IMR-90 (cell line): Measurements from ENCODE around the gene ASB4. TPM values are rescaled to one million over a fixed set of nuclear protein-coding genes. Genes with fewer than 3 reads are reported as not detected.

Experiments
- ATAC-seq: fragments of 200-7000 bp; cut with Tn5 transposase; 2 replicates; pipeline ENCODE4 v1.9.1; 2020; ENCODE audit warnings: low read depth, mild to moderate bottlenecking, moderate library complexity
- BruUV-seq: library from RNA; stranded (reverse); fragments of 400-500 nt; replicated peaks from 2 replicates; lab custom pipeline; 2021; lab: Mats Ljungman, UMichigan
- CTCF ChIA-PET: fragments of 300-600 bp; formaldehyde crosslinking; extraction: SDS; loops from one replicate; lab custom pipeline; 2021; ENCODE audit warnings: antibody characterized with exemption; lab: Yijun Ruan, JAX
- POLR2A ChIA-PET: fragments of 300-600 bp; sonication (Branson Sonifier 250); formaldehyde crosslinking; loops from one replicate; lab custom pipeline; 2022; ENCODE audit warnings: antibody characterized with exemption; ENCODE audit not compliant: unreplicated experiment; lab: Charles Lee
- DNase-seq: peaks from one replicate; pipeline ENCODE4 v3.0.0; 2013
- H2AFZ ChIP-seq: replicated peaks from 2 replicates; pipeline ENCODE3; 2013; ENCODE audit warnings: low read length, mild to moderate bottlenecking; ENCODE audit not compliant: poor library complexity
- H2AK5ac ChIP-seq: 2 replicates; pipeline ENCODE4 v1.6.1; 2013; ENCODE audit warnings: low read depth, low read length, inconsistent platforms
- H2AK9ac ChIP-seq: replicated peaks from 2 replicates; pipeline ENCODE3; 2013; ENCODE audit warnings: mild to moderate bottlenecking, low read depth, low read length, moderate library complexity; ENCODE audit not compliant: poor library complexity
- H2BK120ac ChIP-seq: 2 replicates; pipeline ENCODE4 v1.6.1; 2013; ENCODE audit warnings: low read depth, low read length, inconsistent platforms
- H2BK15ac ChIP-seq: 3 replicates; pipeline ENCODE4 v1.6.1; 2013; ENCODE audit warnings: low read depth, low read length, inconsistent platforms
- H2BK20ac ChIP-seq: 2 replicates; pipeline ENCODE4 v1.6.1; 2013; ENCODE audit warnings: low read depth, mild to moderate bottlenecking, inconsistent platforms, low read length, moderate library complexity
- H2BK5ac ChIP-seq: 2 replicates; pipeline ENCODE4 v1.6.1; 2013; ENCODE audit warnings: mild to moderate bottlenecking, low read depth, low read length, inconsistent platforms; ENCODE audit not compliant: poor library complexity, severe bottlenecking
- H3K14ac ChIP-seq: replicated peaks from 2 replicates; pipeline ENCODE4 v1.6.1; 2013; ENCODE audit warnings: low read depth, low read length, inconsistent platforms
- H3K18ac ChIP-seq: 2 replicates; pipeline ENCODE4 v1.6.1; 2013; ENCODE audit warnings: low read depth, low read length, control low read depth
- H3K23ac ChIP-seq: 2 replicates; pipeline ENCODE4 v1.6.1; 2013; ENCODE audit warnings: low read depth, low read length, inconsistent platforms
- H3K27ac ChIP-seq: 2 replicates; pipeline ENCODE4 v1.5.1; 2013; ENCODE audit warnings: mild to moderate bottlenecking, control low read depth, low read length; ENCODE audit not compliant: insufficient read depth
- H3K27me3 ChIP-seq: 2 replicates; pipeline ENCODE4 v1.6.1; 2013; ENCODE audit warnings: low read length; ENCODE audit not compliant: control insufficient read depth, insufficient read depth
- H3K36me3 ChIP-seq: 2 replicates; pipeline ENCODE4 v1.6.1; 2013; ENCODE audit warnings: low read length, mixed read lengths; ENCODE audit not compliant: control insufficient read depth, insufficient read depth
- H3K4ac ChIP-seq: 2 replicates; pipeline ENCODE4 v1.6.1; 2013; ENCODE audit warnings: low read depth, low read length, inconsistent platforms
- H3K4me1 ChIP-seq: 2 replicates; pipeline ENCODE4 v1.6.1; 2013; ENCODE audit warnings: low read length, mixed read lengths; ENCODE audit not compliant: control insufficient read depth, insufficient read depth
- H3K4me2 ChIP-seq: 2 replicates; pipeline ENCODE4 v1.6.1; 2013; ENCODE audit warnings: low read depth, mild to moderate bottlenecking, control low read depth, low read length, moderate library complexity
- H3K4me3 ChIP-seq: 2 replicates; pipeline ENCODE4 v1.5.1; 2013; ENCODE audit warnings: low read depth, mild to moderate bottlenecking, control low read depth, low read length, moderate library complexity; ENCODE audit not compliant: insufficient read depth
- H3K56ac ChIP-seq: 2 replicates; pipeline ENCODE4 v1.6.1; 2013; ENCODE audit warnings: low read length, inconsistent platforms; ENCODE audit not compliant: insufficient read depth; ENCODE audit errors: extremely low read depth
- H3K79me1 ChIP-seq, 2 experiments: 2 replicates each; pipeline ENCODE4 v1.6.1; 2013; ENCODE audit warnings: low read length in 2 of 2, inconsistent platforms in 1 of 2, low read depth in 1 of 2
- H3K9ac ChIP-seq: 2 replicates; pipeline ENCODE4 v1.6.1; 2013; ENCODE audit warnings: low read depth, low read length, control low read depth
- H3K9me1 ChIP-seq: 2 replicates; pipeline ENCODE4 v1.6.1; 2013; ENCODE audit warnings: low read length, inconsistent platforms; ENCODE audit not compliant: insufficient read depth
- H3K9me3 ChIP-seq: 2 replicates; pipeline ENCODE4 v1.6.1; 2013; ENCODE audit warnings: low read length; ENCODE audit not compliant: control insufficient read depth, insufficient read depth
- H4K20me1 ChIP-seq: 2 replicates; pipeline ENCODE4 v1.6.1; 2013; ENCODE audit warnings: low read length, inconsistent platforms; ENCODE audit not compliant: insufficient read depth
- H4K5ac ChIP-seq: 2 replicates; pipeline ENCODE4 v1.6.1; 2013; ENCODE audit warnings: mild to moderate bottlenecking, low read depth, low read length, control low read depth
- H4K8ac ChIP-seq, 2 experiments: 2 replicates each; pipeline ENCODE4 v1.6.1; 2013; ENCODE audit warnings: low read depth in 2 of 2, low read length in 2 of 2, control low read depth in 1 of 2, inconsistent platforms in 1 of 2
- H4K91ac ChIP-seq: 2 replicates; pipeline ENCODE4 v1.6.1; 2013; ENCODE audit warnings: low read depth, low read length, inconsistent platforms; ENCODE audit not compliant: insufficient read depth
- BHLHE40 ChIP-seq: fragments of 150-350 bp; IDR thresholded peaks from 2 replicates; pipeline ENCODE4 v1.6.1; 2016; ENCODE audit warnings: mild to moderate bottlenecking, low read depth, low read length
- CEBPB ChIP-seq: IDR thresholded peaks from 2 replicates; pipeline ENCODE4 v1.6.1; 2012; ENCODE audit warnings: low read depth, low read length, improper control_type of control experiment
- CHD1 ChIP-seq: IDR thresholded peaks from 2 replicates; pipeline ENCODE4 v1.6.1; 2012; ENCODE audit warnings: low read depth, low read length, improper control_type of control experiment
- FOS ChIP-seq: fragments of 150-350 bp; IDR thresholded peaks from 2 replicates; pipeline ENCODE4 v1.6.1; 2016; ENCODE audit warnings: low read depth, low read length
- MAFK ChIP-seq: IDR thresholded peaks from 2 replicates; pipeline ENCODE4 v1.6.1; 2012; ENCODE audit warnings: low read depth, low read length, improper control_type of control experiment
- MAZ ChIP-seq: IDR thresholded peaks from 2 replicates; pipeline ENCODE4 v1.6.1; 2012; ENCODE audit warnings: low read depth, mild to moderate bottlenecking, low read length, improper control_type of control experiment, moderate library complexity, borderline replicate concordance
- MXI1 ChIP-seq: IDR thresholded peaks from 2 replicates; pipeline ENCODE4 v1.6.1; 2012; ENCODE audit warnings: low read depth, mild to moderate bottlenecking, low read length, moderate library complexity, borderline replicate concordance
- NFE2L2 ChIP-seq: fragments of 150-350 bp; IDR thresholded peaks from 2 replicates; pipeline ENCODE4 v1.6.1; 2016; ENCODE audit warnings: low read depth, mild to moderate bottlenecking, low read length
- POLR2A ChIP-seq: IDR thresholded peaks from 2 replicates; pipeline ENCODE4 v1.6.1; 2012; ENCODE audit warnings: mild to moderate bottlenecking, low read depth, low read length
- RAD21 ChIP-seq: IDR thresholded peaks from 2 replicates; pipeline ENCODE4 v1.6.1; 2012; ENCODE audit warnings: low read length, improper control_type of control experiment
- RCOR1 ChIP-seq: IDR thresholded peaks from 2 replicates; pipeline ENCODE4 v1.6.1; 2012; ENCODE audit warnings: mild to moderate bottlenecking, low read length, improper control_type of control experiment; ENCODE audit not compliant: insufficient replicate concordance
- RFX5 ChIP-seq: IDR thresholded peaks from 2 replicates; pipeline ENCODE4 v1.8.0; 2012; ENCODE audit warnings: low read depth, mild to moderate bottlenecking, low read length, moderate library complexity
- SMC3 ChIP-seq: fragments of 150-350 bp; IDR thresholded peaks from 2 replicates; pipeline ENCODE4 v1.6.1; 2016; ENCODE audit warnings: low read depth, mild to moderate bottlenecking, antibody characterized with exemption, low read length, moderate library complexity
- WGBS, 2 experiments: methylation state at CpG; one replicate each; pipeline versions ENCODE4 v1.1.5 to v1.1.7; 2013; ENCODE audit warnings: missing lambda C conversion rate in 2 of 2; ENCODE audit not compliant: insufficient read length in 1 of 2; ENCODE audit errors: extremely low coverage in 2 of 2; 5-methylcytosine and 5-hydroxymethylcytosine counted together
- dilution Hi-C: fragments of 300-500 bp; cut with HindIII; formaldehyde crosslinking; loops from one replicate; pipeline ENCODE4 v1.14.3; 2018; ENCODE audit warnings: low sequenced_read_pairs; ENCODE audit not compliant: unreplicated experiment
- in situ Hi-C: fragments of 300-500 bp; cut with MboI; formaldehyde crosslinking; loops from 3 replicates; pipeline ENCODE4 v1.14.3; 2019; ENCODE audit warnings: low sequenced_read_pairs, inconsistent platforms, mixed read lengths
- intact Hi-C: fragments of 100-400 bp; cut with micrococcal nuclease; formaldehyde crosslinking; loops from 2 replicates; pipeline ENCODE4 v1.10.0; 2022
- polyA plus RNA-seq, 3 experiments: library from polyadenylated mRNA; depleted of rRNA; stranded (reverse); fragments of >200 nt; gene quantifications; 2 replicates each; pipeline ENCODE4 v1.2.3, GENCODE V29; 2012; ENCODE audit warnings: low replicate concordance in 1 of 3
- total RNA-seq: library from RNA; depleted of rRNA; stranded (reverse); fragments of >200 nt; gene quantifications from 2 replicates; pipeline ENCODE4 v1.2.3, GENCODE V29; 2012
- TF ChIP-seq, protein P1 (sequence below): conservative IDR thresholded peaks from 2 replicates; pipeline ENCODE4 v1.5.1; 2012; ENCODE audit warnings: mild to moderate bottlenecking, low read depth, low read length, improper control_type of control experiment
- TF ChIP-seq, protein P2 (sequence below): fragments of 150-350 bp; IDR thresholded peaks from 2 replicates; pipeline ENCODE4 v1.6.1; 2017; ENCODE audit warnings: mild to moderate bottlenecking, antibody characterized with exemption, low read length, low read depth
- TF ChIP-seq, protein P3 (sequence below): fragments of 150-350 bp; IDR thresholded peaks from 2 replicates; pipeline ENCODE4 v1.6.1; 2016; ENCODE audit warnings: low read depth, mild to moderate bottlenecking, low read length, moderate library complexity, borderline replicate concordance

The ASB4 gene
- total and polyA plus RNA-seq, 2 of the 4 experiments (the other 2 are of a cell fraction): not detected

DNA sequence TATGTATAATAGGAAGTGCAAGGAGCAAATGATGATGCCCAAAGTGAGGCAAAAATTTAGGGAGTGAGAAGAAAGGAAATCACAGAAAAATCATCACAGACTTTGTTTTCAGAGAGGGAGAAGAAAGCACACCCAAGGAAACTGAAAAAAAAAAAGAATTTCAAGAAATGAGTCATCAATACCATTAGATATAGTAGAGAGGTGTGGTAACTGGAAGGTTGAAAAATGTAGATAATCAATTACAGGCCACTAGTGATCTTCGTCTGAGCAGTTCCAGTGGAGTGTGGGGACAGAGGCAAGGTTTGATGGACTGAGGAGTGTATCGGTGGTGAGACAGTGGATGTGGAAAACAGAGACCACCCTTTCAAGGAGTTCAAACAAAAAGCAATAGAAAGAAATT, 31.7 kb downstream of the ASB4 start:
- Histone ChIP-seq H4K20me1 (no peaks in the 10 kb centered on the region), H3K27ac (no peak overlapping the region), H2BK15ac (no peak overlapping the region), H3K9me3 (no peaks in the 10 kb centered on the region), H2BK120ac (no peak overlapping the region), H3K4ac (no peak overlapping the region), H3K23ac (no peak overlapping the region), H3K27me3 (peaks cover 5% of the 10 kb centered on the region), H3K4me3 (no peak overlapping the region), H3K36me3 (no peaks in the 10 kb centered on the region), H2AK9ac (no peak overlapping the region), H3K4me2 (no peak overlapping the region), H3K9ac (no peak overlapping the region), H3K79me1 (no peaks in the 10 kb centered on the region), H3K18ac (no peak overlapping the region), H4K91ac (no peak overlapping the region), H3K56ac (no peak overlapping the region), H2AFZ (no peak overlapping the region), H2BK5ac (no peak overlapping the region), H4K8ac (no peak overlapping the region), H3K4me1 (no peaks in the 10 kb centered on the region), H4K5ac (no peak overlapping the region), H3K14ac (no peak overlapping the region), H2AK5ac (no peak overlapping the region), H2BK20ac (no peak overlapping the region), H3K9me1 (no peaks in the 10 kb centered on the region)
- TF ChIP-seq POLR2A (no peak), RCOR1 (no peak), MAZ (no peak), MAFK (no peak), CEBPB (no peak), FOS (no peak), MXI1 (no peak), NFE2L2 (no peak), RAD21 (no peak), BHLHE40 (no peak), SMC3 (no peak), CHD1 (no peak), RFX5 (no peak)
- TF ChIP-seq, protein P1, sequence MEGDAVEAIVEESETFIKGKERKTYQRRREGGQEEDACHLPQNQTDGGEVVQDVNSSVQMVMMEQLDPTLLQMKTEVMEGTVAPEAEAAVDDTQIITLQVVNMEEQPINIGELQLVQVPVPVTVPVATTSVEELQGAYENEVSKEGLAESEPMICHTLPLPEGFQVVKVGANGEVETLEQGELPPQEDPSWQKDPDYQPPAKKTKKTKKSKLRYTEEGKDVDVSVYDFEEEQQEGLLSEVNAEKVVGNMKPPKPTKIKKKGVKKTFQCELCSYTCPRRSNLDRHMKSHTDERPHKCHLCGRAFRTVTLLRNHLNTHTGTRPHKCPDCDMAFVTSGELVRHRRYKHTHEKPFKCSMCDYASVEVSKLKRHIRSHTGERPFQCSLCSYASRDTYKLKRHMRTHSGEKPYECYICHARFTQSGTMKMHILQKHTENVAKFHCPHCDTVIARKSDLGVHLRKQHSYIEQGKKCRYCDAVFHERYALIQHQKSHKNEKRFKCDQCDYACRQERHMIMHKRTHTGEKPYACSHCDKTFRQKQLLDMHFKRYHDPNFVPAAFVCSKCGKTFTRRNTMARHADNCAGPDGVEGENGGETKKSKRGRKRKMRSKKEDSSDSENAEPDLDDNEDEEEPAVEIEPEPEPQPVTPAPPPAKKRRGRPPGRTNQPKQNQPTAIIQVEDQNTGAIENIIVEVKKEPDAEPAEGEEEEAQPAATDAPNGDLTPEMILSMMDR: no peak
- TF ChIP-seq, protein P2, sequence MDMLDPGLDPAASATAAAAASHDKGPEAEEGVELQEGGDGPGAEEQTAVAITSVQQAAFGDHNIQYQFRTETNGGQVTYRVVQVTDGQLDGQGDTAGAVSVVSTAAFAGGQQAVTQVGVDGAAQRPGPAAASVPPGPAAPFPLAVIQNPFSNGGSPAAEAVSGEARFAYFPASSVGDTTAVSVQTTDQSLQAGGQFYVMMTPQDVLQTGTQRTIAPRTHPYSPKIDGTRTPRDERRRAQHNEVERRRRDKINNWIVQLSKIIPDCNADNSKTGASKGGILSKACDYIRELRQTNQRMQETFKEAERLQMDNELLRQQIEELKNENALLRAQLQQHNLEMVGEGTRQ: no peak
- TF ChIP-seq, protein P3, sequence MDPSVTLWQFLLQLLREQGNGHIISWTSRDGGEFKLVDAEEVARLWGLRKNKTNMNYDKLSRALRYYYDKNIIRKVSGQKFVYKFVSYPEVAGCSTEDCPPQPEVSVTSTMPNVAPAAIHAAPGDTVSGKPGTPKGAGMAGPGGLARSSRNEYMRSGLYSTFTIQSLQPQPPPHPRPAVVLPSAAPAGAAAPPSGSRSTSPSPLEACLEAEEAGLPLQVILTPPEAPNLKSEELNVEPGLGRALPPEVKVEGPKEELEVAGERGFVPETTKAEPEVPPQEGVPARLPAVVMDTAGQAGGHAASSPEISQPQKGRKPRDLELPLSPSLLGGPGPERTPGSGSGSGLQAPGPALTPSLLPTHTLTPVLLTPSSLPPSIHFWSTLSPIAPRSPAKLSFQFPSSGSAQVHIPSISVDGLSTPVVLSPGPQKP: no peak
- DNase-seq: no peak
- no peak for ATAC-seq
- dilution Hi-C loops: loop anchor here (25.0 kb wide), 1 partner anchor 170 kb away; no protein-coding TSS in a partner anchor
- WGBS, 2 experiments: 86% methylated on average over 1 of the region's 2 CpGs; no CpG with 5 or more reads in 1 of the 2 experiments
- BruUV-seq: no TSS peak
- POLR2A ChIA-PET: no interaction called here
- intact Hi-C loops: no loop called here
- CTCF ChIA-PET: interaction anchor here (9.9 kb wide), 1 partner anchor 172 kb away, joined by 111 read pairs; no protein-coding TSS in a partner anchor
- in situ Hi-C loops: loop anchor here (10.0 kb wide), 1 partner anchor 177 kb away; no protein-coding TSS in a partner anchor
